GM11168 (cell line): Measurements from ENCODE around the gene PPP1R3D.

Experiments used
- in situ Hi-C: fragments of 300-500 bp; cut with MboI; formaldehyde crosslinking; loops from one replicate; pipeline ENCODE4 v1.12.0; 2022; ENCODE audit warnings: low sequenced_read_pairs; ENCODE audit not compliant: unreplicated experiment

The PPP1R3D gene

GRCh38 chr20:59948828-59949720, 9.0 kb upstream of the PPP1R3D start:
- in situ Hi-C loops, result no loop called here

DNA sequence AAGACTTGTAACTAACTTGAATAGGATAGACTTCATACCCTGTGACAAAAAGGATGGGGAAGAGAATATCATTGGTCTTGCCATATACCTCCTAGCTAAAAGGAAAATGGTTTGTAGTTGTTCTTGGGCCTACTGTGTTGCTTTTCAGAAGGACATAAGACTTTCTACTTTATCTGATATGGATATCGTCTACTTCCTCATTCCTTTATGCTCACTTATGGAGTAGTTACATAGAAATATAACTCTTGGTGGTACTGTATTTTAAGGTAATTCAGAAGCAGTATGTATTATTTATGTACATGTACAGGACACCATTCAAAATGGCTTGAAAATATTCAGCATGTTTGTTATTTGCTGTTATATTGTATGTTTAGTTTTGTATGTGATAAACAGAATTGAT, 8.1 kb upstream of the PPP1R3D start:
- in situ Hi-C loops, result no loop called here

DNA sequence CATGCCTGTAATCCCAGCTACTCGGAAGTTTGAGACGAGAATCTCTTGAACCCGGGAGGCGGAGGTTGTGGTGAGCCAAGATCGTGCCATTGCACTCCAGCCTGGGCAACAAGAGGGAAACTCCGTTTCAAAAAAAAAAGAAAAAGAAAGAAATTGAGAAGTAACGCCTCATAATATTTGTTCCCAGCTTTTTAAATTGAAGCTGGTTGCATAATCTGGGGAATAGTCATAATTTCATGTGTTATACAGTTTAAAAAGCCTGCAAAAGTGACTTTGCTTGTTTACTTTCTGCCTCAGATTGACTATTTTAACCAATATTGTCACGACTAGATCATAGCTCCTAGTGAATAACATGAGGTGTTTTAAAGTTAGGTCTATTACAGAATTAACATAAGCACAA, 7.3 kb upstream of the PPP1R3D start:
- in situ Hi-C loops, result no loop called here

- in situ Hi-C loops, result no loop called here
Measured at GRCh38 chr20:59945731-59946130, 5.6 kb upstream of the PPP1R3D start.

DNA sequence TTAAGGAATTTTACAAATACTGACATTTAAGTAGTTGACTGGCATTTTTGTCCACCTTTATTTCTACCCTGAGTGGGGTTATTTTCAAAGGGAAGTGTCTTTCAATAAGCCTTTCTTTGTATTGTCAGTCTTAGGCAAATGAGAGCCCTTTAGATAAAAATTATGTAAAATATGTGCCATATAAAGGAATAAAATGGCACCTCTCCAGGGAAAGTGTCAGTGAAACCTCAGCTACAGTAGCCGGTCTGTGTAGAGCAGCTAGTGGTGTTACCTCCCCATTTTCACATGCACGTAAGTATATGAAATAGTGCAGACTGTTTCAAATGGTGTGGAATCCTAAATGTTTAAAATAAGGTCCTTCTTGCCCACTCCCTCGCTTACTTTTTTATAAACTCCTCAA, 5.1 kb upstream of the PPP1R3D start:
- in situ Hi-C loops, result no loop called here

GRCh38 chr20:59944726-59945125, 4.6 kb upstream of the PPP1R3D start:
- in situ Hi-C loops, result no loop called here

- in situ Hi-C loops, result no loop called here
Measured at GRCh38 chr20:59942245-59942644, 2.1 kb upstream of the PPP1R3D start.

DNA sequence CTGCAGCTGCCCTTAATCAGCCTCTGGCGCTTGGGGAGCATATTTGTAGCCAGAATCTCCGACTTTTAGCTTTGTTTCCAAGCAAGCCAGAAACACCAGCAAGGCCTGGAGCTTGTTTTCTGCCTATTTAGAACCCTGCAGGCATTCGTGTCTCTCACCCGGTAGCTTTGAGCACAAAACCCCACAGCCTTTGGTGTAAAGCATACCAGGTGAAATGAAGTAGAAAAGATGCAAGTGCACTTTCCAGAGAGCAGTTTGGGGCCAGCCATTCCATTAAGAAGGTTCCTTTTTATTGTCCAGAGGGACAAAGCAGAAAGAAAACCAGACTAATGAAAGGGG, 820 bp upstream of the PPP1R3D start:
- in situ Hi-C loops, result no loop called here

DNA sequence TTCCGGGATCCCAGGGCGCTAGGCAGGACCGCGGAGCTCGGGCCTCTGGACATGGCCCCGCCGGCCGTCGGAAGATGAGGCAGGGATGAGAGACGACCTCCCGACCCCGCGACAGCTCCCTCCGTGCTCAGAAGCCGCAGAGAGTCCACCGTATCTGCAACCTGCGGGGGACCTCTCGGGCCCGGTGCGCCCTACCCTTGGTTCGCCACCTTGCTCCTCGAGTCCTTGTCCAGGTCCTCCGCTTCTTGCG, 301 bp downstream of the PPP1R3D start:
- in situ Hi-C loops, result no loop called here

DNA sequence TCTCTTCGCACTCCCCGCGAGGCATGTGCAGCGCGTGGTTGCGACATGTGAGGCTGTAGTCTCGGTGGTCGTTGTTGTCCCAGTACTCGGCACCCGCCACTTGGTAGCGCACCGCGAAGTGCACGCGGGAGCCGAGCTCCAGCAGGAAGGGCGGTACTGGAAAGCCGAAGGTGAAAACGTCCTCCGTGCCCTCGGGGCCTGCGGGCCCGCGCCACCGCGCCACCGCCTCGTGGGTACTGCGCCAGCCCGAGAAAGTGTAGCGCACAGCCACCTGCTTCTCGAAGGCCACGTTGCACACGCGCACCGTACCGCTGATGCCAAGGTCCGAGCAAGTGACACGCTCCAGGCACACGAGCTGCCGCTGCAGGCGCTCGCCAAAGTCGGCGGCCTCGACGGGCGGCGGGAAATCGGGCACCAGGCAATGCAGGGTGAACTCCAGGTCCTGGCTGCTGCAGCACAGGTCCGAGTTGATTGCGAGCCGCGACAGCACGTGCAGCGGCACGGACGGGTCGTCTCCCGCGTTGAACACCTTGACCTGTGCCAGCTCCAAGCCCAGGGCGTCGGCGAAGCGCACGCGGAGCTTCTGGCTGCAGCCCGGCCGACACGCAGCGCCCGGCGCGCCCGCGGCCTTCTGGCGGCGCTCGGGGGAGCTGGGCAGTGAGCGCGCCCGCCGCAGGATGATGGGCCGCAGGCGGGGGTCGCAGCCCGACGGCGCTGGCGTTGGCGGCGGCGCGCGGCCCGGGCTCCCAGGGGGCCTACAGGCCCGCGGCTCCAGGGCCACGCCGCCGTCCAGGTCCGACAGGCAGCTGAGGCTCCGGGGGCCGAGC, 840 bp downstream of the PPP1R3D start:
- in situ Hi-C loops, result no loop called here

DNA sequence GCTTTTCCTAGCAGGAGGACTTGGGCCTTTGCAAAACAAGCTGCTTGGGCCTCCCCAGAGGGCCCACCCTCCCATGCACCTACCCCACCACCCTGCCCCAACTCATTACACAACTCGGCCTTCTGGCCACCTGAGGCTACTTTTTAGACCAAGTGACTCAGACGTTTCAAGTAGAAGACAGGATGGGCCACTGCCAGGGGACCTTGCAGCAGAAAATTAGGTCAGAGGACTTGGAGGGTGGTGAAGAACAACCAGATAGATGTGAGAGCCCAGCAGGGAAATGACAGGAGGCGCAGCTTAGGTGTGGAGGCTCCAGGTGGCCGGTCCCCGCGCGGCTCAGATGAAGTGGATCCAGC, 1.4 kb downstream of the PPP1R3D start:
- in situ Hi-C loops, result no loop called here

DNA sequence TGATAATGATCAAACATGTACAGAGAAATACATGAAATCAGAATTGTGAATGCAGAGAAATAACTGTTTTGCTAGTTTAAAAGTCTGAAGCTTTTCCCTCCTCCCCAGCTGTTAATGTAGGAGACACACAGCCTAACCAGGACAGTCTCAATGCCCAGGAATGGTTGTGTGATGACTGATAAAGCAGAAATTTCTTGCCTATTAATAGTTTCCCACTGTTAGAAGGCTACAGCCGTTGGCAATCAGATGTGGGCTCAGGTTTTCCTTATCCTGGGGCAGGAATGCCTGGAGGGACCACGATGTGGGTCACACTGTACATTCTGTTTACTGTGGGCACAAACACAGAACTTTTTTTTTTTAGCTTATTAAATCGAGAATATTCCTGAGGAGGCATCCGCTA, 1.9 kb downstream of the PPP1R3D start:
- in situ Hi-C loops, result no loop called here

- in situ Hi-C loops, result no loop called here
Measured at GRCh38 chr20:59937150-59937549, 3.0 kb downstream of the PPP1R3D start.

DNA sequence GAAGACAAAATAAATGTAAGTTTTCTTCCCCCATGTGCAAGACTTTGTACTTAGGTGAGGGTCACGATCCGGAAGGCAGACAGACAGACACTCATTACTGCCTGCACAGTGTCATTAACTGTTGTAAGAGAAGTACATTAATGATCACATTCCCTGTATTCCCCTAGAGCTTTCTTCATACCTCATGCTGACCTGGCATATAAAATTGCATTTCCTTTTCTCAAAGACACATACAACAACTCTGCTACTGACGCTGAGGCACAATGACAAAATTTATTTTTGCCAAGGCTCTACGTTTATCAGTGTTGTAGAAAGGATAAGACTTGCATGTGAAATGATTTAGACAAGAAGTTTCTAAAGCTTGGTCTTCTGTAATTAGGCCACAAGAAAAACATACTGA, 3.7 kb downstream of the PPP1R3D start:
- in situ Hi-C loops, result no loop called here

- in situ Hi-C loops, result no loop called here
Measured at GRCh38 chr20:59935457-59936185, 4.5 kb downstream of the PPP1R3D start.

DNA sequence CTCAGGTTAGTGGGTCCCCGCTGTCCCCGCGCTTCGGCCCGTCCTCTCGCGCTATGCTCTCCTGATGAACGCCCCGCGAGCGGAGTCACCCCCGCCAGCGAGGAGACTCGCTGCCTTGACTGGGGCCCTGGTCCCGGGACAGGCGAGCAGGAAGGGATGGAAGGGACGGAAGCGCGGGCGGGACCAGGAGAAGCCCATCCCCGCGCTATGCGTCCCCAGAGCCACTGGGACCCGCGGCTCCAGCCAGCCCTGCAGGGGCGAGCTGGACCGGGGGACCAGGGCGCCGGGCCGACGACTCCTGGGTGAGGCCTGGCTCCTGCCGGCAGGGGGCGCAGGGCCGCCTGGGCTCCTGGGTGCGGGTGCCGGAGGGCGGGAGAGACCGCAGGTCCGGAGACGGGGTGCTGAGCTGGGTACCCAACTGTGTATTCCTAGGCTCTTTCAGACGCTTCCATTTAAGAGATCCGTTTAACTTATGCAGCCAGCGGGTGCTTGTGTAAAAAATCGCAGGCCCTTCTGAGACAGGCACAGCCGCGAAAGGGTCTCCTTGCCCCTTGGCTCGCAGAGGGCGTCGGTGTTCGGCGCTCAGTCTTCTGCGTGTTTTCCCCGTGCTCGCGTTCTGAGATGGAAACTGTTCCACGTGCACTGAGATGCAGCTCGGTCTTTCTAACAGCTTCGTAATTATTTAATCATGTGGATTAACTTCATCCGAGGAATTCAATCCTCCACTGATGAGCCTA, 6.1 kb downstream of the PPP1R3D start:
- in situ Hi-C loops, result no loop called here

DNA sequence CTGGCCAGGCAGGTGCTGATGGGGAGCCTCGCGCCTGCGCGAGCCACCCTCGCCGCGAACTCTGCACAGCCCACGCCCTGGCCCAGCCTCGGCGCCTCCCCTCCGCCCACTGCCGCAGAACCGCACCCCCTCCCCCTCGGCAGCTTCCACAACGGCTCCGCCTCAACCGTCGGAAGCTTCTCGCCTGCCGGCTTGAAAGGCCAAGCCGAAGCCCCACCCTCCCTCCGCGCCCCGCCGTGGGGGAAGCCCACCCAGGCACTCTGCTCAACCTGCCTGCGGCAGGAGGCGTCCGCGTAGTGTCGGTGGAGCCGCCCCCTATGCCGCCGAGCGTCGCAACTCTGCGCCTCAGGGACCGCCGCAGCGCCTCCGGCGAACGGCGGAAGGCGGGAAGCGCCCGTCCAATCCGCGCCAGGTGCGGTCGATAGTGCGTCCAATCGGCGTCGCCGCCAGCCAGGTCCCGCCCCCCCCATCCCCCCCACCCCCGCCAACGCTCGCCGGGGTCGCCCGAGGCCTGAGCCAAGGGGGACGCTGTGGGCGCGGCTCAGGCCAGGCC, 6.7 kb downstream of the PPP1R3D start, which contains the start of gene SYCP2:
Gene SYCP2, minus strand, starts transcription at position 342 of the 553 bp plus-strand sequence. CDS start 11,224 bp downstream, outside the sequence.
- in situ Hi-C loops, result no loop called here

GRCh38 chr20:59932616-59933295, 7.3 kb downstream of the PPP1R3D start:
- in situ Hi-C loops, result no loop called here

GRCh38 chr20:59931511-59932312, 8.4 kb downstream of the PPP1R3D start:
- in situ Hi-C loops, result no loop called here
